HG02852 (cell line): ENCODE data around the gene KCNRG.
"Not testable (repeated sequence)": the region's sequence is repeated elsewhere in the genome, so short reads cannot be mapped to it uniquely, and the experiment has no call there.

Experiments
- ATAC-seq: cut with Tn5 transposase; IDR thresholded peaks from one replicate; pipeline ENCODE4 v1.9.1; 2021; ENCODE audit warnings: mild to moderate bottlenecking, moderate library complexity; ENCODE audit not compliant: unreplicated experiment

KCNRG gene

GRCh38 chr13:50011461-50011860 lies 3.8 kb upstream of the KCNRG start:
- ATAC-seq, result no peak

- no peak for ATAC-seq
Observed at GRCh38 chr13:50012396-50013169, 2.7 kb upstream of the KCNRG start.

- no peak for ATAC-seq
Observed at GRCh38 chr13:50014386-50014785, 858 bp upstream of the KCNRG start.

GRCh38 chr13:50015750-50016149 lies 506 bp downstream of the KCNRG start:
- no peak for ATAC-seq

GRCh38 chr13:50016444-50016843 lies 1.2 kb downstream of the KCNRG start:
- no peak for ATAC-seq

GRCh38 chr13:50017819-50018218 lies 2.6 kb downstream of the KCNRG start:
- no peak for ATAC-seq

GRCh38 chr13:50025436-50025835 lies 10.2 kb downstream of the KCNRG start:
- ATAC-seq, result no peak

GRCh38 chr13:50026788-50027473 lies 11.7 kb downstream of the KCNRG start:
- ATAC-seq, result peak; percentile 99

- ATAC-seq, result no peak
Observed at GRCh38 chr13:50030315-50030714, 15.1 kb downstream of the KCNRG start.

- no peak for ATAC-seq
Observed at GRCh38 chr13:50033725-50034124, 18.5 kb downstream of the KCNRG start.

- no peak for ATAC-seq
Observed at GRCh38 chr13:50037788-50038187, 22.5 kb downstream of the KCNRG start.

GRCh38 chr13:50038266-50038665 lies 23.0 kb downstream of the KCNRG start:
- ATAC-seq, result no peak

- ATAC-seq, result no peak
Observed at GRCh38 chr13:50052478-50052877, 37.2 kb downstream of the KCNRG start.

- no peak for ATAC-seq
Observed at GRCh38 chr13:50053844-50054243, 38.6 kb downstream of the KCNRG start.

GRCh38 chr13:50055454-50055853 lies 40.2 kb downstream of the KCNRG start:
- ATAC-seq, result no peak

GRCh38 chr13:50060718-50061117 lies 45.5 kb downstream of the KCNRG start:
- no peak for ATAC-seq

GRCh38 chr13:50062336-50062735 lies 47.1 kb downstream of the KCNRG start:
- not testable (repeated sequence) for ATAC-seq

- no peak for ATAC-seq
Observed at GRCh38 chr13:50065712-50066111, 50.5 kb downstream of the KCNRG start.

- no peak for ATAC-seq
Observed at GRCh38 chr13:50068508-50068907, 53.3 kb downstream of the KCNRG start.

- ATAC-seq, result no peak
Observed at GRCh38 chr13:50069261-50069660, 54.0 kb downstream of the KCNRG start.

- no peak for ATAC-seq
Observed at GRCh38 chr13:50070186-50070585, 54.9 kb downstream of the KCNRG start.
